HL-60 (cell line): Measurements from ENCODE around the gene ZNF792.
A peak's percentile ranks its signal among the peaks of the same experiment; 100 is the strongest.

ENCODE experiments used
- DNase-seq, 2 experiments: peaks; one replicate each; pipeline ENCODE4 v3.0.0-alpha.2; 2010 to 2020; ENCODE audit warnings: low read depth in 1 of 2, low spot score in 1 of 2
- H3K27ac ChIP-seq: fragments of 250-450 bp; sonication (Bioruptor Pico); replicated peaks from 2 replicates; pipeline ENCODE4 v1.5.1; 2020; ENCODE audit warnings: mild to moderate bottlenecking, moderate library complexity
- H3K27me3 ChIP-seq: fragments of 250-450 bp; sonication (Bioruptor Pico); 2 replicates; pipeline ENCODE4 v1.5.1; 2021; ENCODE audit warnings: mild to moderate bottlenecking, moderate library complexity; ENCODE audit not compliant: insufficient read depth, poor library complexity, severe bottlenecking
- H3K4me3 ChIP-seq: replicated peaks from 2 replicates; pipeline ENCODE4 v1.5.1; 2011; ENCODE audit warnings: mild to moderate bottlenecking, control low read depth, low read length; ENCODE audit not compliant: insufficient read depth
- CTCF ChIP-seq: IDR thresholded peaks from one replicate; pipeline ENCODE4 v1.5.1; 2011; ENCODE audit warnings: low read length, control low read depth, inconsistent platforms; ENCODE audit not compliant: insufficient read depth
- GABPA ChIP-seq: IDR thresholded peaks from 2 replicates; pipeline ENCODE4 v1.6.1; 2012; ENCODE audit warnings: low read depth
- POLR2AphosphoS5 ChIP-seq: IDR thresholded peaks from 2 replicates; pipeline ENCODE4 v1.6.1; 2012; ENCODE audit warnings: low read depth
- REST ChIP-seq: IDR thresholded peaks from 2 replicates; pipeline ENCODE4 v1.6.1; 2012; ENCODE audit warnings: low read depth; ENCODE audit not compliant: insufficient replicate concordance
- SPI1 ChIP-seq: IDR thresholded peaks from 2 replicates; pipeline ENCODE4 v1.6.1; 2012; ENCODE audit warnings: low read depth, mild to moderate bottlenecking, borderline replicate concordance

Gene ZNF792

GRCh38 chr19:35004517-35005255 is 40.7 kb upstream of the ZNF792 start:
- H3K27me3 ChIP-seq, result no peaks in the 10 kb centered on the region
- H3K4me3 ChIP-seq, result no peak overlapping the region
- H3K27ac ChIP-seq, result no peak overlapping the region
- DNase-seq, result no peak
- no peak for TF ChIP-seq REST
- TF ChIP-seq SPI1, result no peak
- no peak for TF ChIP-seq CTCF
- TF ChIP-seq GABPA, result no peak
- TF ChIP-seq POLR2AphosphoS5, result no peak

- no peak for DNase-seq
- peak overlapping the region; percentile 24; the same call in 1 of the 2 replicates for H3K27ac ChIP-seq
- TF ChIP-seq GABPA (no peak), SPI1 (no peak), POLR2AphosphoS5 (no peak), REST (no peak), CTCF (no peak)
- no peak overlapping the region for H3K4me3 ChIP-seq
- H3K27me3 ChIP-seq, result no peaks in the 10 kb centered on the region
Measured at GRCh38 chr19:35002037-35002535, 38.1 kb upstream of the ZNF792 start.

- Histone ChIP-seq H3K27me3 (no peaks in the 10 kb centered on the region), H3K4me3 (peak overlapping the region; percentile 88), H3K27ac (peak overlapping the region; percentile 86)
- TF ChIP-seq GABPA, result no peak
- peak; percentile 12 for TF ChIP-seq REST
- no peak for TF ChIP-seq CTCF
- peak; percentile 49; the same call in 1 of the 2 replicates for TF ChIP-seq POLR2AphosphoS5
- TF ChIP-seq SPI1, result no peak
- peak; percentile 54 to 60 for DNase-seq
Measured at GRCh38 chr19:35000647-35001501, 36.8 kb upstream of the ZNF792 start.
